GM12878 (cell line): ENCODE measurements around the gene ANP32A. TPM values are rescaled to one million over a fixed set of nuclear protein-coding genes. Genes with fewer than 3 reads are reported as not detected.

Experiments
- CEBPB ChIP-seq, 2 experiments: fragments of 150-350 bp in 1 of 2; IDR thresholded peaks; 2 replicates each; pipeline ENCODE4 v1.6.1; 2012 to 2014; ENCODE audit warnings: low read depth in 2 of 2, low read length in 2 of 2, borderline replicate concordance in 1 of 2, inconsistent platforms in 1 of 2
- EGR1 ChIP-seq, 2 experiments: IDR thresholded peaks; 1 replicate in 1 of 2; 2 replicates in 1 of 2; pipeline ENCODE4 v1.6.1; 2011 to 2012; ENCODE audit warnings: low read depth in 2 of 2, low read length in 2 of 2, borderline replicate concordance in 1 of 2, mild to moderate bottlenecking in 1 of 2, moderate library complexity in 1 of 2
- FOS ChIP-seq: IDR thresholded peaks from 3 replicates; pipeline ENCODE4 v1.6.1; 2011; ENCODE audit warnings: borderline replicate concordance; ENCODE audit not compliant: insufficient read length; ENCODE audit errors: extremely low read depth
- LARP7 ChIP-seq: fragments of 450-650 bp; IDR thresholded peaks from 2 replicates; pipeline ENCODE4 v1.6.1; 2017; ENCODE audit warnings: mild to moderate bottlenecking
- MEF2B ChIP-seq: fragments of 450-650 bp; IDR thresholded peaks from 2 replicates; pipeline ENCODE4 v1.6.1; 2018; ENCODE audit warnings: mild to moderate bottlenecking, moderate library complexity; ENCODE audit not compliant: partially characterized antibody, poor library complexity, severe bottlenecking
- PML ChIP-seq: IDR thresholded peaks from 2 replicates; pipeline ENCODE4 v1.6.1; 2012; ENCODE audit warnings: low read length, inconsistent platforms
- POU2F2 ChIP-seq: IDR thresholded peaks from 3 replicates; pipeline ENCODE4 v1.6.1; 2011; ENCODE audit warnings: low read depth, mild to moderate bottlenecking, low read length, borderline replicate concordance
- SREBF1 ChIP-seq: IDR thresholded peaks from 2 replicates; pipeline ENCODE4 v1.6.1; 2012; ENCODE audit warnings: mild to moderate bottlenecking, low read length
- SREBF2 ChIP-seq: IDR thresholded peaks from 2 replicates; pipeline ENCODE4 v1.6.1; 2012; ENCODE audit warnings: mild to moderate bottlenecking, low read length
- ZZZ3 ChIP-seq: IDR thresholded peaks from 2 replicates; pipeline ENCODE4 v1.6.1; 2011; ENCODE audit warnings: low read depth; ENCODE audit not compliant: control insufficient read depth, insufficient read length
- polyA plus RNA-seq, 11 experiments: library from polyadenylated mRNA; depleted of rRNA in 4 of 11; unstranded in 6 of 11; stranded (reverse) in 5 of 11; fragments of >200 nt; fragmentation: Nextera tagmentation in 4 of 11; fragmentation: Illumina TruSeq in 1 of 11; extraction: Ambion mirVana in 4 of 11; extraction: Trizol in 1 of 11; gene quantifications; 1 replicate in 1 of 11; 2 replicates in 10 of 11; pipeline versions ENCODE4 v1.2.1 to v1.2.3, GENCODE V29; 2011 to 2016; ENCODE audit warnings: inconsistent platforms in 2 of 11, missing spikeins in 2 of 11, low read depth in 1 of 11
- total RNA-seq, 4 experiments: library from RNA; depleted of rRNA in 3 of 4; stranded (reverse); fragments of >200 nt in 3 of 4; fragmentation: Illumina TruSeq in 1 of 4; extraction: Trizol in 1 of 4; gene quantifications; 2 replicates each; pipeline versions ENCODE4 v1.2.1 to v1.2.3, GENCODE V29; 2013 to 2021
- TF ChIP-seq, protein P1 (sequence below): fragments of 450-650 bp; IDR thresholded peaks from 2 replicates; pipeline ENCODE4 v1.6.1; 2016; ENCODE audit warnings: mild to moderate bottlenecking
- TF ChIP-seq, protein P2 (sequence below): fragments of 450-650 bp; IDR thresholded peaks from 2 replicates; pipeline ENCODE4 v1.6.1; 2014; ENCODE audit warnings: mild to moderate bottlenecking
- TF ChIP-seq, protein P3 (sequence below): fragments of 450-650 bp; IDR thresholded peaks from 2 replicates; pipeline ENCODE4 v1.6.1; 2017; ENCODE audit warnings: mild to moderate bottlenecking
- TF ChIP-seq, protein P4 (sequence below): IDR thresholded peaks from 2 replicates; pipeline ENCODE4 v1.6.1; 2012; ENCODE audit warnings: low read depth, low read length, improper control_type of control experiment

ANP32A gene
- total and polyA plus RNA-seq, 10 of the 15 experiments (the other 5 are each of a cell fraction or from before 2014, with no cell fraction given): 29.6 to 666 (median 234) TPM

DNA sequence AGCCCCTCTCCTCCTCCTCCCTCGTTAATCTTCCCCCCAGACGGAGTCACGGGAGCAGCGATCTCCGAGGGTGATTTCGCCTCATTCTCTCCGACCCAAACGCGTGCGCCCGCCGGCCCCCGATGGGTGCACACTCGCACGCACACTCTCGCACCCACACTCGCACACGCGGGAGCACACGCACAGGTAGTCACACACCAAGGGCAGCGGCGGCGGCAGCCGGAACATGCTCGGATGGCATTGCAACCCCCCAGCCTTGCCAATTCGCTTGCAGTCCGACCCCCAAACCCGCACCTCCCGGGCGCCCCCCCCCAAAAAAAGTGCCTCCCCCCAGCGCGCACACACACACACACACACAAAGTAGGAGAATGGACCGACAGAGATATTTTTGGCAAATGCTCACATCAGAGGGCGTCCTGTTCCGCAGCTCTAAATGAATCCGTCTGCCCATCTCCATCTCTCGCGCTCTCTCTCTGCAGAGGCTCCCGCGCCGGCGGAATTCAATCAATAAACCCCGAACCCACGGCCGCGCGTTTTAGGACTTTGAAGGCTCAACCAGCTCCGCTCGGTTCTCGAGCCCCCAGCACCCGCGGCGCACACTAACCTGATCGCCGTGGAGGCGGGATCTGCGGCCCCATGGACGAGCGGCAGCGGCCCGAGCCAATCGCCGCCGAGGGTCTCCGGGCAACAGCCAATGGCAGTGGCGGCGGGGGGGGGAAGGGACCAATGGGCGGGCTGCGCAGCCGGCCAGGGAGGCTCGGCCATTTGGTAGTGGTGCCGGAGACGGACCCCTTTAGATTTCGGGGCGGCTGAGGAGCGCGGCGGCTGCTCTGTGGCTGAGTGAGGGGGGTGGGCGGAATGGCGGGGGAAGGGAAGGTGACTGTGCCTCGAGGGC lies at the start of gene ANP32A (continued):
- TF ChIP-seq EGR1 (IDR thresholded peaks at IDR 0.05; ENCODE audit: borderline replicate concordance in 1 of 2, low read depth in 2 of 2, low read length in 2 of 2) (no peak), SREBF1 (no peak; the same call in 1 of the 2 replicates), MEF2B (peak; percentile 22), SREBF2 (no peak), ZZZ3 (no peak), CEBPB (IDR thresholded peaks at IDR 0.05; ENCODE audit: borderline replicate concordance in 1 of 2, low read depth in 2 of 2, low read length in 2 of 2) (no peak), PML (peak; percentile 67; the same call in 1 of the 2 replicates), FOS (peak; percentile 88), POU2F2 (no peak), LARP7 (no peak; the same call in 1 of the 2 replicates)
- TF ChIP-seq, protein P1, sequence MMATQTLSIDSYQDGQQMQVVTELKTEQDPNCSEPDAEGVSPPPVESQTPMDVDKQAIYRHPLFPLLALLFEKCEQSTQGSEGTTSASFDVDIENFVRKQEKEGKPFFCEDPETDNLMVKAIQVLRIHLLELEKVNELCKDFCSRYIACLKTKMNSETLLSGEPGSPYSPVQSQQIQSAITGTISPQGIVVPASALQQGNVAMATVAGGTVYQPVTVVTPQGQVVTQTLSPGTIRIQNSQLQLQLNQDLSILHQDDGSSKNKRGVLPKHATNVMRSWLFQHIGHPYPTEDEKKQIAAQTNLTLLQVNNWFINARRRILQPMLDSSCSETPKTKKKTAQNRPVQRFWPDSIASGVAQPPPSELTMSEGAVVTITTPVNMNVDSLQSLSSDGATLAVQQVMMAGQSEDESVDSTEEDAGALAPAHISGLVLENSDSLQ: peak; percentile 99
- TF ChIP-seq, protein P2, sequence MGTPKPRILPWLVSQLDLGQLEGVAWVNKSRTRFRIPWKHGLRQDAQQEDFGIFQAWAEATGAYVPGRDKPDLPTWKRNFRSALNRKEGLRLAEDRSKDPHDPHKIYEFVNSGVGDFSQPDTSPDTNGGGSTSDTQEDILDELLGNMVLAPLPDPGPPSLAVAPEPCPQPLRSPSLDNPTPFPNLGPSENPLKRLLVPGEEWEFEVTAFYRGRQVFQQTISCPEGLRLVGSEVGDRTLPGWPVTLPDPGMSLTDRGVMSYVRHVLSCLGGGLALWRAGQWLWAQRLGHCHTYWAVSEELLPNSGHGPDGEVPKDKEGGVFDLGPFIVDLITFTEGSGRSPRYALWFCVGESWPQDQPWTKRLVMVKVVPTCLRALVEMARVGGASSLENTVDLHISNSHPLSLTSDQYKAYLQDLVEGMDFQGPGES: peak; percentile 85
- TF ChIP-seq, protein P3, sequence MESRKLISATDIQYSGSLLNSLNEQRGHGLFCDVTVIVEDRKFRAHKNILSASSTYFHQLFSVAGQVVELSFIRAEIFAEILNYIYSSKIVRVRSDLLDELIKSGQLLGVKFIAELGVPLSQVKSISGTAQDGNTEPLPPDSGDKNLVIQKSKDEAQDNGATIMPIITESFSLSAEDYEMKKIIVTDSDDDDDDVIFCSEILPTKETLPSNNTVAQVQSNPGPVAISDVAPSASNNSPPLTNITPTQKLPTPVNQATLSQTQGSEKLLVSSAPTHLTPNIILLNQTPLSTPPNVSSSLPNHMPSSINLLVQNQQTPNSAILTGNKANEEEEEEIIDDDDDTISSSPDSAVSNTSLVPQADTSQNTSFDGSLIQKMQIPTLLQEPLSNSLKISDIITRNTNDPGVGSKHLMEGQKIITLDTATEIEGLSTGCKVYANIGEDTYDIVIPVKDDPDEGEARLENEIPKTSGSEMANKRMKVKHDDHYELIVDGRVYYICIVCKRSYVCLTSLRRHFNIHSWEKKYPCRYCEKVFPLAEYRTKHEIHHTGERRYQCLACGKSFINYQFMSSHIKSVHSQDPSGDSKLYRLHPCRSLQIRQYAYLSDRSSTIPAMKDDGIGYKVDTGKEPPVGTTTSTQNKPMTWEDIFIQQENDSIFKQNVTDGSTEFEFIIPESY: no peak
- TF ChIP-seq, protein P4, sequence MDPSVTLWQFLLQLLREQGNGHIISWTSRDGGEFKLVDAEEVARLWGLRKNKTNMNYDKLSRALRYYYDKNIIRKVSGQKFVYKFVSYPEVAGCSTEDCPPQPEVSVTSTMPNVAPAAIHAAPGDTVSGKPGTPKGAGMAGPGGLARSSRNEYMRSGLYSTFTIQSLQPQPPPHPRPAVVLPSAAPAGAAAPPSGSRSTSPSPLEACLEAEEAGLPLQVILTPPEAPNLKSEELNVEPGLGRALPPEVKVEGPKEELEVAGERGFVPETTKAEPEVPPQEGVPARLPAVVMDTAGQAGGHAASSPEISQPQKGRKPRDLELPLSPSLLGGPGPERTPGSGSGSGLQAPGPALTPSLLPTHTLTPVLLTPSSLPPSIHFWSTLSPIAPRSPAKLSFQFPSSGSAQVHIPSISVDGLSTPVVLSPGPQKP: no peak
